ENCODE data around the gene ZDHHC7. TPM values are rescaled to one million over a fixed set of nuclear protein-coding genes. Genes with fewer than 3 reads are reported as not detected.
"Not testable (repeated sequence)": the region's sequence is repeated elsewhere in the genome, so short reads cannot be mapped to it uniquely, and the experiment has no call there.

ZDHHC7 gene
- 59.7 and 77.0 TPM in 2 replicates for total RNA-seq (2014; rRNA removed; shearing (Covaris generic))

- peak; percentile 68 for DNase-seq (ENCODE audit: low spot score)
These were observed at the start of gene ZDHHC7 for GRCh38 chr16:85010931-85011845. ZDHHC7 (minus strand) TSS chr16:85011535; CDS start chr16:84990618, 20,917 bp downstream.

- no peak for DNase-seq (ENCODE audit: low spot score)
These were observed 47.6 kb upstream of the ZDHHC7 start for GRCh38 chr16:85058909-85059308.

GRCh38 chr16:85057948-85058347, 46.6 kb upstream of the ZDHHC7 start:
- DNase-seq (ENCODE audit: low spot score), result no peak

- no peak for DNase-seq (ENCODE audit: low spot score)
These were observed 46.0 kb upstream of the ZDHHC7 start for GRCh38 chr16:85057212-85057889.

- DNase-seq (ENCODE audit: low spot score), result peak; percentile 35
These were observed 44.9 kb upstream of the ZDHHC7 start for GRCh38 chr16:85056211-85056748.

- DNase-seq (ENCODE audit: low spot score), result peak; percentile 71
These were observed 44.3 kb upstream of the ZDHHC7 start for GRCh38 chr16:85055493-85056210.

GRCh38 chr16:85054948-85055492, 43.7 kb upstream of the ZDHHC7 start:
- DNase-seq (ENCODE audit: low spot score), result no peak

- not testable (repeated sequence) for DNase-seq (ENCODE audit: low spot score)
These were observed 43.0 kb upstream of the ZDHHC7 start for GRCh38 chr16:85054321-85054720.

GRCh38 chr16:85052536-85052935, 41.2 kb upstream of the ZDHHC7 start:
- no peak for DNase-seq (ENCODE audit: low spot score)

GRCh38 chr16:85051683-85052082, 40.3 kb upstream of the ZDHHC7 start:
- no peak for DNase-seq (ENCODE audit: low spot score)

- DNase-seq (ENCODE audit: low spot score), result no peak
These were observed 39.8 kb upstream of the ZDHHC7 start for GRCh38 chr16:85051067-85051581.

GRCh38 chr16:85049706-85050305, 38.5 kb upstream of the ZDHHC7 start:
- DNase-seq (ENCODE audit: low spot score), result no peak

- no peak for DNase-seq (ENCODE audit: low spot score)
These were observed 37.7 kb upstream of the ZDHHC7 start for GRCh38 chr16:85048921-85049562.

GRCh38 chr16:85047867-85048455, 36.6 kb upstream of the ZDHHC7 start:
- no peak for DNase-seq (ENCODE audit: low spot score)

- no peak for DNase-seq (ENCODE audit: low spot score)
These were observed 35.9 kb upstream of the ZDHHC7 start for GRCh38 chr16:85046931-85047866.

- no peak for DNase-seq (ENCODE audit: low spot score)
These were observed 35.2 kb upstream of the ZDHHC7 start for GRCh38 chr16:85046472-85046916.

- no peak for DNase-seq (ENCODE audit: low spot score)
These were observed 34.5 kb upstream of the ZDHHC7 start for GRCh38 chr16:85045641-85046471.

- DNase-seq (ENCODE audit: low spot score), result no peak
These were observed 33.7 kb upstream of the ZDHHC7 start for GRCh38 chr16:85045077-85045476.

Data from A172 (cell line).